Measurements from ENCODE around the gene GRID2. TPM values are rescaled to one million over a fixed set of nuclear protein-coding genes. Genes with fewer than 3 reads are reported as not detected.

The GRID2 gene
- total RNA-seq, 1 donor from 2014 or later = not detected

DNA sequence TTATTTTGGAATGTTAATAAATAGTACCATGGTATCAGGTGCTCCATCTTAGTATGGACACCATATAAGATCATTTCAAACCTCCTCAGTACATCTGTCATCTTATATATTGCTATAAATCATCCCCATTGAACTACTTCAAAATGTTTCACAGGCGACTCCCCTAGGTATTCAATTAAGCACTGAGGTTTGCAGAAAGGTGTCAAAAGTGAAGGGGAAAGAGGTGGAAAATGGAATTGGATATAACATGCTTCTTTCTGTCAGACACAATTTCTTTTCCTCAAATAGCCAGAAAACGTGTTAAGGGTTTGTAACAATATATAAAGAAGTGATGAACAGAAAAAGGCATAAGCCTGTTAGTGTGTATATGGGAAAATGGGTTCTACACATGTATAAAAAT, 325.5 kb downstream of the GRID2 start:
- no peak for TF ChIP-seq CTCF (IDR thresholded peaks at IDR 0.05)
- TF ChIP-seq POLR2A (IDR thresholded peaks at IDR 0.05) = no peak
- no peak for TF ChIP-seq POLR2AphosphoS5 (IDR thresholded peaks at IDR 0.05; ENCODE audit: insufficient read depth in 1 of 2, low read depth in 1 of 2)
- no peak overlapping the region for H3K4me3 ChIP-seq

GRCh38 chr4:92634882-92635281, 331.1 kb downstream of the GRID2 start:
- H3K4me1 ChIP-seq = no peaks in the 10 kb centered on the region
- no peaks in the 10 kb centered on the region for H3K36me3 ChIP-seq
- no peak overlapping the region for H3K4me3 ChIP-seq
- H3K9me3 ChIP-seq = no peaks in the 10 kb centered on the region
- intact Hi-C loops (cut with DNase I) = no loop called here
- DNase-seq (ENCODE audit: extremely low spot score in 2 of 2) = no peak
- no peaks in the 10 kb centered on the region for H3K27me3 ChIP-seq
- no peak for TF ChIP-seq CTCF (IDR thresholded peaks at IDR 0.05)
- no peak for TF ChIP-seq POLR2AphosphoS5 (IDR thresholded peaks at IDR 0.05; ENCODE audit: insufficient read depth in 1 of 2, low read depth in 1 of 2)
- no peak for TF ChIP-seq POLR2A (IDR thresholded peaks at IDR 0.05)
- no peak overlapping the region for H3K27ac ChIP-seq

More for the DNA sequence above, 325.5 kb downstream of the GRID2 start:
- no peaks in the 10 kb centered on the region for H3K27me3 ChIP-seq
- no peak overlapping the region for H3K27ac ChIP-seq
- no peaks in the 10 kb centered on the region for H3K4me1 ChIP-seq
- no peak for DNase-seq (ENCODE audit: extremely low spot score in 2 of 2)
- intact Hi-C loops (cut with DNase I) = no loop called here
- no peaks in the 10 kb centered on the region for H3K36me3 ChIP-seq
- no peaks in the 10 kb centered on the region for H3K9me3 ChIP-seq

- TF ChIP-seq POLR2AphosphoS5 (IDR thresholded peaks at IDR 0.05; ENCODE audit: insufficient read depth in 1 of 2, low read depth in 1 of 2) (no peak), POLR2A (IDR thresholded peaks at IDR 0.05) (no peak), CTCF (IDR thresholded peaks at IDR 0.05) (no peak)
- no peaks in the 10 kb centered on the region for H3K27me3 ChIP-seq
- no peaks in the 10 kb centered on the region for H3K36me3 ChIP-seq
- no peaks in the 10 kb centered on the region for H3K4me1 ChIP-seq
- intact Hi-C loops (cut with DNase I) = no loop called here
- no peak overlapping the region for H3K27ac ChIP-seq
- no peak overlapping the region for H3K4me3 ChIP-seq
- DNase-seq (ENCODE audit: extremely low spot score in 2 of 2) = no peak
- no peaks in the 10 kb centered on the region for H3K9me3 ChIP-seq
Observed at GRCh38 chr4:92636038-92636806, 332.5 kb downstream of the GRID2 start.

DNA sequence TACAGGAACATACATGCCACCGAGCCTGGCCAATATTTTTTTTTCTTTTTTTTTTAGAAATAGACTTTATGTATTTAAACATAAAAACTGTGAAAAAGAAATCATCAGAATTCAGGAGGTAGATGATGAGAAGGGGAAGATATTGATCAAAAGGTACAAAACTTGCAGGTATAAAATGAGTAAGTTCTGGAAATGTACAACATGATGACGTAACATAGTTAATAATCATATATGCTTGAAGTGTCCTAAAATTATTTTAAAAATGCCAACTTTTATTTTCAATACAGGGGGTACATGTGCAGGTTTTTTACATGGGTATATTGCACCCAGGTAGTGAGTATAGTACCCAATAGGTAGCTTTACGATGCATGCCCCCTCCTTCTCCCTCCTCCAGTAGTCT, 337.6 kb downstream of the GRID2 start:
- Histone ChIP-seq H3K27ac (no peak overlapping the region), H3K9me3 (no peaks in the 10 kb centered on the region), H3K27me3 (no peaks in the 10 kb centered on the region), H3K36me3 (no peaks in the 10 kb centered on the region), H3K4me1 (no peaks in the 10 kb centered on the region), H3K4me3 (no peak overlapping the region)
- DNase-seq (ENCODE audit: extremely low spot score in 2 of 2) = no peak
- intact Hi-C loops (cut with DNase I) = no loop called here
- no peak for TF ChIP-seq CTCF (IDR thresholded peaks at IDR 0.05)
- TF ChIP-seq POLR2AphosphoS5 (IDR thresholded peaks at IDR 0.05; ENCODE audit: insufficient read depth in 1 of 2, low read depth in 1 of 2) = no peak
- TF ChIP-seq POLR2A (IDR thresholded peaks at IDR 0.05) = no peak

- Histone ChIP-seq H3K9me3 (no peaks in the 10 kb centered on the region), H3K36me3 (no peaks in the 10 kb centered on the region), H3K4me1 (no peaks in the 10 kb centered on the region), H3K27ac (no peak overlapping the region), H3K4me3 (no peak overlapping the region), H3K27me3 (no peaks in the 10 kb centered on the region)
- intact Hi-C loops (cut with DNase I) = no loop called here
- DNase-seq (ENCODE audit: extremely low spot score in 2 of 2) = no peak
- TF ChIP-seq POLR2AphosphoS5 (IDR thresholded peaks at IDR 0.05; ENCODE audit: insufficient read depth in 1 of 2, low read depth in 1 of 2) = no peak
Observed at GRCh38 chr4:92646826-92647225, 343.1 kb downstream of the GRID2 start.
